Mucosa of rectum (tissue), 2 donors: Measurements from ENCODE around the gene TMEM116.

ENCODE experiments used
- H3K27ac ChIP-seq, 2 donors: one replicate each; pipeline ENCODE4 v1.7.0; 2013; ENCODE audit warnings: inconsistent platforms in 2 of 2, low read depth in 2 of 2, low read length in 2 of 2
- H3K27me3 ChIP-seq, 2 donors: one replicate each; pipeline ENCODE4 v1.7.0; 2013; ENCODE audit warnings: low read length in 2 of 2; ENCODE audit not compliant: control insufficient read depth in 2 of 2, insufficient read depth in 2 of 2
- H3K36me3 ChIP-seq, 2 donors: one replicate each; pipeline ENCODE4 v1.7.0; 2013; ENCODE audit warnings: low read length in 2 of 2; ENCODE audit not compliant: control insufficient read depth in 2 of 2, insufficient read depth in 2 of 2
- H3K4me1 ChIP-seq, 2 donors: one replicate each; pipeline ENCODE4 v1.7.0; 2013; ENCODE audit warnings: low read length in 2 of 2, mild to moderate bottlenecking in 1 of 2; ENCODE audit not compliant: control insufficient read depth in 2 of 2, insufficient read depth in 2 of 2
- H3K4me3 ChIP-seq, 2 donors: one replicate each; pipeline ENCODE4 v1.7.0; 2013; ENCODE audit warnings: low read length in 2 of 2
- H3K9ac ChIP-seq, 2 donors: one replicate each; pipeline ENCODE4 v1.7.0; 2013; ENCODE audit warnings: low read length in 2 of 2, low read depth in 1 of 2, mild to moderate bottlenecking in 1 of 2
- H3K9me3 ChIP-seq, 2 donors: one replicate each; pipeline ENCODE4 v1.7.0; 2013; ENCODE audit warnings: low read length in 2 of 2; ENCODE audit not compliant: control insufficient read depth in 2 of 2
- donor health status: healthy.
- donor health status: Normal muscosa, but diverticular disease.

TMEM116 gene

GRCh38 chr12:112023759-112024396, 10.9 kb upstream of the TMEM116 start:
- Histone ChIP-seq H3K9ac (no peak overlapping the region), H3K27me3 (no peaks in the 10 kb centered on the region), H3K4me1 (no peaks in the 10 kb centered on the region), H3K27ac (no peak overlapping the region), H3K4me3 (no peak overlapping the region), H3K9me3 (no peaks in the 10 kb centered on the region), H3K36me3 (peaks cover 44 to 57% of the 10 kb centered on the region in 2 donors)

DNA sequence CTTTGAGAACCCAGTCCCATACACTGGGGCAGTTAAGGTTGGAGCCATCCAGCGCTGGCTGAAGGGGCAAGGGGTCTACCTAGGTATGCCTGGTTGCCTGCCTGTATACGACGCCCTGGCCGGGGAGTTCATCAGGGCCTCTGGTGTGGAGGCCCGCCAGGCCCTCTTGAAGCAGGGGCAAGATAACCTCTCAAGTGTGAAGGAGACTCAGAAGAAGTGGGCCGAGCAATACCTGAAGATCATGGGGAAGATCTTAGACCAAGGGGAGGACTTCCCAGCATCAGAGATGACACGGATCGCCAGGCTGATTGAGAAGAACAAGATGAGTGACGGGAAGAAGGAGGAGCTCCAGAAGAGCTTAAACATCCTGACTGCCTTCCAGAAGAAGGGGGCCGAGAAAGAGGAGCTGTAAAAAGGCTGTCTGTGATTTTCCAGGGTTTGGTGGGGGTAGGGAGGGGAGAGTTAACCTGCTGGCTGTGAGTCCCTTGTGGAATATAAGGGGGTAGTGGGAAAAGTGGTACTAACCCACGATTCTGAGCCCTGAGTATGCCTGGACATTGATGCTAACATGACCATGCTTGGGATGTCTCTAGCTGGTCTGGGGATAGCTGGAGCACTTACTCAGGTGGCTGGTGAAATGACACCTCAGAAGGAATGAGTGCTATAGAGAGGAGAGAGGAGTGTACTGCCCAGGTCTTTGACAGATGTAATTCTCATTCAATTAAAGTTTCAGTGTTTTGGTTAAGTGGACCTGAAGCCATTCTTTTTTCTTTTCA, 9.5 kb upstream of the TMEM116 start:
- Histone ChIP-seq H3K36me3 (peaks cover 41 to 53% of the 10 kb centered on the region in 2 donors), H3K4me3 (no peak overlapping the region), H3K9ac (no peak overlapping the region), H3K9me3 (no peaks in the 10 kb centered on the region), H3K27me3 (no peaks in the 10 kb centered on the region), H3K27ac (no peak overlapping the region), H3K4me1 (no peaks in the 10 kb centered on the region)

DNA sequence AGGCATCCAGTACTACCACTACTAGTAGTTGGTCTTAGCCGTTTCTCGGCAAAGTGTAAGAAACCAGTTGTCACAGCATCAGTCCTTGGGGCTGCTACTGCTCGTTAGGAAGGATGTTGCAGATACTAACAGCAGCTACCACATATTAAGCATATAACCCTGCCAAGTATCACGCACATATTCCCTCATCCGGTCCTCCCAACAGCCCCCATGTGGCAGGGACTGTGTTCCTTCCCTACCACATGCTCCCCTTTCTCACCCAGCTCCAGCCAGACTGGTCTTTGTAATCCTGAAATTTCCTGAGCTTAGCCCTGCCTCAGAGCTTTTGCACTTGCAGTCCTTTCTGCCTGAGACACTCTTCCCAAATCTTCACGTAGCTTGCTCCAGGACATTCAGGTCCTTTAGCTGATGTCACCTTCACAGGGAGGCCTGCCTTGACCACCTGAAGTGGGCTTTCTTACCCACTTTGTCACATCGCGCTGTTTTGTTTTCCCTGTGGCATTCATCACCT, 8.0 kb upstream of the TMEM116 start:
- Histone ChIP-seq H3K4me3 (no peak overlapping the region), H3K27ac (no peak overlapping the region), H3K27me3 (no peaks in the 10 kb centered on the region), H3K9ac (no peak overlapping the region), H3K4me1 (no peaks in the 10 kb centered on the region), H3K36me3 (peaks cover 44 to 57% of the 10 kb centered on the region in 2 donors), H3K9me3 (no peaks in the 10 kb centered on the region)

DNA sequence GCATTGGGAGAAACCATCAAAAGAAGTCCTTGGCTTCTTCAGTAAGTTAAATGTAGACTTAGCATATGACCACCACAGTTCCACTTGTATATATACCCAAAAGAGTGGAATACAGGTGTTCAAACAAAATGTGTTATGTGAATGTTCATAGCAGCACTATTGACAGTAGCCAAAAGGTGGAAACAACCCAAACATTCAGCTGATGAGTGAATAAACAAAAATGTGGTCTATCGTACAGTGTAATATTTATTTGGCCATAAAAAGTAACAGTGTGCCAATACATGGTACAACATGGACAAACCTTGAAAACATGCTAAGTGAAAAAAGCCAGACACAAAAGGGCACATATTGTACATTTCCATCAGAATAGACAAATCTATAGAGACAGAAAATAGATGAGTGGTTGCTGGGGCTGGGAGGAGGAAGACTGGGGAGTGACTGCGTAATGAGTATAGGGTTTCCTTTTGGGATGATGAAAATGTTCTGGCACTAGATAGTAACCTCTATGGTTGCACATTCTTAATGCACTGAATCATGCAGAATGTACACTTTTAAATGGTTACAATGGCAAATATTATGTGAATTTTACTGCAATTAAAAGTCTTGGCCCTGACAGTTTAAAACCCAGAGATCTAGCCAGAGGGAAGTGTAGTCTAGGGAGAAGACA, 5.7 kb upstream of the TMEM116 start:
- H3K27ac ChIP-seq = no peak overlapping the region
- peaks cover 7 to 10% of the 10 kb centered on the region in 2 donors for H3K4me1 ChIP-seq
- H3K4me3 ChIP-seq = no peak overlapping the region
- H3K36me3 ChIP-seq = peaks cover 36 to 47% of the 10 kb centered on the region in 2 donors
- H3K27me3 ChIP-seq = no peaks in the 10 kb centered on the region
- no peak overlapping the region for H3K9ac ChIP-seq
- no peaks in the 10 kb centered on the region for H3K9me3 ChIP-seq

DNA sequence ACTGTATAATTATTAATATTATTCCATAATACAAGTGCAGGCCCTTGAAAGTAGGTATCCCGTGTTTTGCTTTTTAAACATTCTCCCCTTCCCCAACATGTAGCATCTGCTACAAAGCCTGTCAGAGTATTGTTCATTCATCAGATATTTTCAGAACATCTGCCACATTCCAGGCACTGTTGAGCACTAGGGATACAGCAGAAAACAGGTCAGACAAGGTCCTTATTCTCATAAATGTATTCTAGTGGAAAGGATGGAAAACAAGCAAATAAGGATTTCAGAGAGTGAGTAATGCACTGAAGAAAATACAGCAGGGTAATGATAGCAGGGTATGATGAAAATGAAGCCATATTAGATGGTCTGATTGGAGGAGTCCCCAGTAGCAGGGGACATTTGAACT, 4.1 kb upstream of the TMEM116 start:
- Histone ChIP-seq H3K27ac (no peak overlapping the region), H3K4me3 (no peak overlapping the region), H3K27me3 (no peaks in the 10 kb centered on the region), H3K9me3 (no peaks in the 10 kb centered on the region), H3K9ac (no peak overlapping the region), H3K4me1 (peaks cover 15 to 17% of the 10 kb centered on the region in 2 donors), H3K36me3 (peaks cover 22 to 33% of the 10 kb centered on the region in 2 donors)

- peaks cover 19 to 27% of the 10 kb centered on the region in 2 donors for H3K4me1 ChIP-seq
- H3K9ac ChIP-seq = no peak overlapping the region
These were observed 3.0 kb upstream of the TMEM116 start for GRCh38 chr12:112015938-112016337.

DNA sequence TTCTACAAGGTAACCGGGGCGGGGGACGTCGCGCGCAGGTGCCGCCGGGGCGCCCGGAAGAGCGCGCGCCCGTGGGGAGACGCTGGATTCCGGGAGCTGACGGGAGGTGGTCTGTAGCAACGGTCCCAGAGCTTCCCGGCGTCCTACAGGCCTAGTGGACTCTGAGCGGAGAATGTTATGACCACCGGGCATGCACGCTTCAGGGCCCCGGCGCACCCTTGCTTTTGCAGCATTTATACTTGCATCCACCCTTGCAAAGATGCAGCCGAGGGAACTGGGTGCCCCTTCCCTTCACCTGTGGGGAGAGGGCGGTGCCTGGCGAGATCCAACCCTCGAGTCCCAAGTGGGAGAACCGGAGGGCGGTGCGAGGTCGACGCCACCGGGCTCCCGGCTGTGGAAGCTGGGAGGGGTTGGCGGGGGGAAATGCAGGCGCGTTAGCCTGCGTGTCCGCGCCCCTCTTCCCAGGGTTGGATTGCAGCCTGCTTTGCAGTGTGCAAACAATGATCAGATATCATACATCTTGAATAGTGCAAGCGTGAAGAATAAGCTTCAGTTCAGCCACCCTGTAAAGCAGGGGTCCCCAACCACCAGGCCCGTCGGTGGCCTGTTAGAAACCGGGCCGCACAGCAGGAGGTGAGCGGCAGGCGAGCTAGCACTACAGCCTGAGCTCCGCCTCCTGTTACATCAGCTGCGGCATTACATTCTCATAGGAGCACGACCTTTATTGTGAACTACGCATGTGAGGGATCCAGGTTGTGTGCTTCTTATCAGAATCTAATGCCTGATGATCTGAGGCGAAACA, 837 bp upstream of the TMEM116 start:
- Histone ChIP-seq H3K36me3 (peaks cover 3 to 7% of the 10 kb centered on the region in 2 donors), H3K27ac (peak overlapping the region; percentile 83 to 92), H3K4me1 (peaks cover 19 to 27% of the 10 kb centered on the region in 2 donors), H3K4me3 (peak overlapping the region; percentile 76 to 97), H3K9me3 (no peaks in the 10 kb centered on the region), H3K27me3 (no peaks in the 10 kb centered on the region), H3K9ac (peak overlapping the region; percentile 74 to 77)

More at GRCh38 chr12:112015938-112016337, 3.0 kb upstream of the TMEM116 start:
- H3K36me3 ChIP-seq = peaks cover 14 to 26% of the 10 kb centered on the region in 2 donors
- no peaks in the 10 kb centered on the region for H3K27me3 ChIP-seq
- no peak overlapping the region for H3K27ac ChIP-seq
- H3K4me3 ChIP-seq = no peak overlapping the region
- H3K9me3 ChIP-seq = no peaks in the 10 kb centered on the region

GRCh38 chr12:112011685-112012084, 1.3 kb downstream of the TMEM116 start:
- Histone ChIP-seq H3K36me3 (peaks cover 0 to 4% of the 10 kb centered on the region in 2 donors), H3K9ac (peak overlapping the region in 1 of 2 donors; percentile 98), H3K9me3 (no peaks in the 10 kb centered on the region), H3K27ac (peak overlapping the region in 1 of 2 donors; percentile 99), H3K4me3 (peak overlapping the region; percentile 86 to 97), H3K4me1 (peaks cover 19 to 27% of the 10 kb centered on the region in 2 donors), H3K27me3 (no peaks in the 10 kb centered on the region)

GRCh38 chr12:112010415-112011344, 2.3 kb downstream of the TMEM116 start:
- H3K27me3 ChIP-seq = no peaks in the 10 kb centered on the region
- no peak overlapping the region for H3K4me3 ChIP-seq
- no peaks in the 10 kb centered on the region for H3K36me3 ChIP-seq
- H3K4me1 ChIP-seq = peaks cover 19 to 27% of the 10 kb centered on the region in 2 donors
- no peak overlapping the region for H3K27ac ChIP-seq
- no peaks in the 10 kb centered on the region for H3K9me3 ChIP-seq
- no peak overlapping the region for H3K9ac ChIP-seq
